ENCODE results near the gene DMKN. TPM values are rescaled to one million over a fixed set of nuclear protein-coding genes. Genes with fewer than 3 reads are reported as not detected.
A peak's percentile ranks its signal among the peaks of the same experiment; 100 is the strongest.

The DMKN gene
- total RNA-seq, 6 donors from 2014 or later, result 64.9 to 127 (median 101) TPM

DNA sequence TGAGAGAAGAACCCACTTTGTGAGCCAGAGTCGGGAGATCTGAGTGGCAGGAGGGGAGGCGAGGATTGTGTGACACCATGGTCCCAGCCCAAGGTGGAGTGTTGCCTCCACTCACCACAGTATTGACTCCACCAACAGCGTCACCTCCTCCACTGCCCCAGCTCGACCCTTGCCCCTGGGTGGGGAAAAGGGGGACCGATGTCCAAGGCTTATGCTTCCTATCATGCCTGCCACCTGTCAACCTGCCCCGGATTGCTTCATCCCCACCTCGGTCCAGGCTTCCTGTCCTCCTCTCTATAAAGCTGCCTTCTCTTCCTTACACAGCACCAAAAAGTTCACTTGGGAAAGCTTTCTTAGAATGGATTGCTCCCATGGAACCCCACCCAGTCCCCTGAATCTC, 7.4 kb downstream of the DMKN start:
- ATAC-seq (ENCODE audit: low FRiP score in 2 of 2) (no peak), DNase-seq (no peak)
- peaks cover 7 to 17% (median 11%) of the 10 kb centered on the region in 4 donors for H3K4me1 ChIP-seq
- H3K36me3 ChIP-seq, result no peaks in the 10 kb centered on the region
- TF ChIP-seq, protein P1, sequence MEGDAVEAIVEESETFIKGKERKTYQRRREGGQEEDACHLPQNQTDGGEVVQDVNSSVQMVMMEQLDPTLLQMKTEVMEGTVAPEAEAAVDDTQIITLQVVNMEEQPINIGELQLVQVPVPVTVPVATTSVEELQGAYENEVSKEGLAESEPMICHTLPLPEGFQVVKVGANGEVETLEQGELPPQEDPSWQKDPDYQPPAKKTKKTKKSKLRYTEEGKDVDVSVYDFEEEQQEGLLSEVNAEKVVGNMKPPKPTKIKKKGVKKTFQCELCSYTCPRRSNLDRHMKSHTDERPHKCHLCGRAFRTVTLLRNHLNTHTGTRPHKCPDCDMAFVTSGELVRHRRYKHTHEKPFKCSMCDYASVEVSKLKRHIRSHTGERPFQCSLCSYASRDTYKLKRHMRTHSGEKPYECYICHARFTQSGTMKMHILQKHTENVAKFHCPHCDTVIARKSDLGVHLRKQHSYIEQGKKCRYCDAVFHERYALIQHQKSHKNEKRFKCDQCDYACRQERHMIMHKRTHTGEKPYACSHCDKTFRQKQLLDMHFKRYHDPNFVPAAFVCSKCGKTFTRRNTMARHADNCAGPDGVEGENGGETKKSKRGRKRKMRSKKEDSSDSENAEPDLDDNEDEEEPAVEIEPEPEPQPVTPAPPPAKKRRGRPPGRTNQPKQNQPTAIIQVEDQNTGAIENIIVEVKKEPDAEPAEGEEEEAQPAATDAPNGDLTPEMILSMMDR (IDR thresholded peaks at IDR 0.05), result no peak
- TF ChIP-seq EP300 (IDR thresholded peaks at IDR 0.05) (no peak), POLR2A (IDR thresholded peaks at IDR 0.05) (no peak), POLR2AphosphoS5 (IDR thresholded peaks at IDR 0.05) (no peak)
- no peak overlapping the region for H3K27ac ChIP-seq
- H3K4me3 ChIP-seq, result no peak overlapping the region
- no peaks in the 10 kb centered on the region for H3K9me3 ChIP-seq
- 77 to 78% methylated on average over 7 of the region's 7 CpGs for WGBS, 2 donors
- H3K27me3 ChIP-seq, result no peaks in the 10 kb centered on the region

- H3K4me1 ChIP-seq, result no peaks in the 10 kb centered on the region
- H3K4me3 ChIP-seq, result no peak overlapping the region
- ATAC-seq (ENCODE audit: low FRiP score in 2 of 2) (no peak), DNase-seq (no peak)
- TF ChIP-seq POLR2A (IDR thresholded peaks at IDR 0.05) (no peak), EP300 (IDR thresholded peaks at IDR 0.05) (no peak)
- TF ChIP-seq, protein P1 (IDR thresholded peaks at IDR 0.05), result no peak
- peaks cover 0 to 2% (median 0%) of the 10 kb centered on the region in 4 donors for H3K36me3 ChIP-seq
- H3K27me3 ChIP-seq, result no peaks in the 10 kb centered on the region
- no peak overlapping the region for H3K27ac ChIP-seq
- no peaks in the 10 kb centered on the region for H3K9me3 ChIP-seq
- WGBS, 2 donors, result 83 to 90% methylated on average over 4 of the region's 4 CpGs
Measured at GRCh38 chr19:35502751-35503150, 10.7 kb downstream of the DMKN start.

DNA sequence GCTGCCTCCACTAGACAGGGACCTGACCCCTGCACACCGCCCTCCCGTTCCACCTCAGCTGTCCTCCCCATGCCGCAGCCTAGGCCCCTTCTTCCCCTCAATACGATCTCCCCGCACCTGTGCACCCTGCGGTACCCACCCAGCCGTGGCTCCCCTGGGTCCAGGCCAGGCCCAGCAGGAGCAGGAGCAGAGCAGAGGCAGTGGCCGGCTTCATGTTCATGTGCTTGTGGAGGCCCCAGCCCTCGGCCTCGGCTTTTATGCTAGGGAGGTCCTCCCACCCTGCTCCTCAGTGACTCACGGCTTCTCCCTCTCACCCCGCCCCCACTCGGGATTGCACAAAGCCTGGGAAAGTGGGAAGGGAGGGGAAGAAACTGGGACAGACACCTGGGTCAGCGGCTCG, 11.8 kb downstream of the DMKN start:
- TF ChIP-seq, protein P1 (IDR thresholded peaks at IDR 0.05), result no peak
- TF ChIP-seq POLR2AphosphoS5 (IDR thresholded peaks at IDR 0.05), result no peak
- TF ChIP-seq EP300 (IDR thresholded peaks at IDR 0.05), result no peak
- TF ChIP-seq POLR2A (IDR thresholded peaks at IDR 0.05), result no peak
- H3K9me3 ChIP-seq, result no peaks in the 10 kb centered on the region
- WGBS, 2 donors, result 81 to 86% methylated on average over 10 to 15 of the region's 15 CpGs
- no peaks in the 10 kb centered on the region for H3K27me3 ChIP-seq
- H3K4me1 ChIP-seq, result no peaks in the 10 kb centered on the region
- H3K4me3 ChIP-seq, result no peak overlapping the region
- H3K36me3 ChIP-seq, result peaks cover 0 to 2% (median 0%) of the 10 kb centered on the region in 4 donors
- H3K27ac ChIP-seq, result no peak overlapping the region
- ATAC-seq (ENCODE audit: low FRiP score in 2 of 2) (no peak), DNase-seq (peak in 1 of 2 donors; percentile 72)

DNA sequence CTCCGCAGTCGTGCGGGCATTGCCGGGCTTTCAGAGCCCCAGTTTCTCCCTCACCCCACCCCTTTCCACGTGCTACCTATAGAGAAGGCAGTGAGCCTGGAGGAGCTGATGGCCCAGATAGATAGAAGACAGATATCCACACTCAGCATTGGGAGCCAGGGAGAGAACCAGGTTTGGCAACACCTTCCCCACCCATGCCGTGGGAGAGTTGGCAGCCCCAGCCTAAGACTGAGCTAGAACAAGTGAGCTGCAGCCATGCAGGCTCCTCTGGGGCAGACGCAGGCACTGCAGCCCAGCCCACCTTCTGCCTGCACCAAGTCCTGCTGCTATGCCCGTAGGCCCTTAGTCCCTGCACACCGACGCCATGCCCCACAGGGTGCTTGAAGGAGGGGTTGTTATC, 12.8 kb downstream of the DMKN start:
- ATAC-seq (ENCODE audit: low FRiP score in 2 of 2) (no peak), DNase-seq (no peak)
- WGBS, 2 donors, result 75 to 92% methylated on average over 2 to 10 of the region's 10 CpGs
- peaks cover 0 to 2% (median 0%) of the 10 kb centered on the region in 4 donors for H3K36me3 ChIP-seq
- no peak overlapping the region for H3K4me3 ChIP-seq
- TF ChIP-seq, protein P1 (IDR thresholded peaks at IDR 0.05), result no peak
- no peak overlapping the region for H3K27ac ChIP-seq
- no peaks in the 10 kb centered on the region for H3K27me3 ChIP-seq
- peaks cover 0 to 2% (median under 1%) of the 10 kb centered on the region in 4 donors for H3K4me1 ChIP-seq
- no peaks in the 10 kb centered on the region for H3K9me3 ChIP-seq

DNA sequence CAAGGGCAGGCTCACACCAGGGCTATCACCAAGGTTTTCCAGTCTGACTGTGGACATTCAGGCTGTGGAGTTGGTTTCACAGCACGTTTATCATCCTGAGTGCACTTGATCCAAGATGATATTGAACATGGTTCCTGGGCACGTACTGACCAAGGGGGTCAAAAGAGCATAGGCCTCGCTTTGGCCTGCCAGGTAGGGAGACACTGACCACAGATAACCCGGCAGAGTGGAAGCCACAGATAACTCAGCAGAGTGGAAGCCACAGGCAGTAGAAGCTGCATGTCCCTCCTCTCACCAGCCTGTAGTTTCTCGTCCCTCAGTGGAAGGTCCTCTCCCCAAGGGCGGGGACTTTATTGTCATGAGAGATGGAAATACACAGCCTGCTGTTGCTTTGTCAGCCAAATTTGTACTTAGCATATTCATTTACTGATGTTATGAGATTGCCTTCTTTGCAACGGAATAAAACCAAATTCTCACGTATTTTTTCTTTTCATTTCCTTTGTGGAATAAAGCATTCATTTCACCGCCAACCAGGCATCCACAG, 14.4 kb downstream of the DMKN start:
- 72 to 87% methylated on average over 8 to 9 of the region's 9 CpGs for WGBS, 2 donors
- H3K4me1 ChIP-seq, result peaks cover 5 to 8% (median 6%) of the 10 kb centered on the region in 4 donors
- DNase-seq (no peak), ATAC-seq (ENCODE audit: low FRiP score in 2 of 2) (no peak)
- peaks cover 0 to 2% (median 0%) of the 10 kb centered on the region in 4 donors for H3K36me3 ChIP-seq
- no peak overlapping the region for H3K4me3 ChIP-seq
- H3K27ac ChIP-seq, result no peak overlapping the region
- TF ChIP-seq POLR2AphosphoS5 (IDR thresholded peaks at IDR 0.05) (no peak), EP300 (IDR thresholded peaks at IDR 0.05) (no peak), POLR2A (IDR thresholded peaks at IDR 0.05) (no peak)
- TF ChIP-seq, protein P1 (IDR thresholded peaks at IDR 0.05), result no peak
- H3K9me3 ChIP-seq, result no peaks in the 10 kb centered on the region
- no peaks in the 10 kb centered on the region for H3K27me3 ChIP-seq
